Midbrain (tissue), 1 donor: Measurements from ENCODE around the gene HBEGF.
A peak's percentile ranks its signal among the peaks of the same experiment; 100 is the strongest.

Experiments used
- DNase-seq: peaks from one replicate; lab custom pipeline; 2025; lab: John Stamatoyannopoulos, UW

Gene HBEGF

DNA sequence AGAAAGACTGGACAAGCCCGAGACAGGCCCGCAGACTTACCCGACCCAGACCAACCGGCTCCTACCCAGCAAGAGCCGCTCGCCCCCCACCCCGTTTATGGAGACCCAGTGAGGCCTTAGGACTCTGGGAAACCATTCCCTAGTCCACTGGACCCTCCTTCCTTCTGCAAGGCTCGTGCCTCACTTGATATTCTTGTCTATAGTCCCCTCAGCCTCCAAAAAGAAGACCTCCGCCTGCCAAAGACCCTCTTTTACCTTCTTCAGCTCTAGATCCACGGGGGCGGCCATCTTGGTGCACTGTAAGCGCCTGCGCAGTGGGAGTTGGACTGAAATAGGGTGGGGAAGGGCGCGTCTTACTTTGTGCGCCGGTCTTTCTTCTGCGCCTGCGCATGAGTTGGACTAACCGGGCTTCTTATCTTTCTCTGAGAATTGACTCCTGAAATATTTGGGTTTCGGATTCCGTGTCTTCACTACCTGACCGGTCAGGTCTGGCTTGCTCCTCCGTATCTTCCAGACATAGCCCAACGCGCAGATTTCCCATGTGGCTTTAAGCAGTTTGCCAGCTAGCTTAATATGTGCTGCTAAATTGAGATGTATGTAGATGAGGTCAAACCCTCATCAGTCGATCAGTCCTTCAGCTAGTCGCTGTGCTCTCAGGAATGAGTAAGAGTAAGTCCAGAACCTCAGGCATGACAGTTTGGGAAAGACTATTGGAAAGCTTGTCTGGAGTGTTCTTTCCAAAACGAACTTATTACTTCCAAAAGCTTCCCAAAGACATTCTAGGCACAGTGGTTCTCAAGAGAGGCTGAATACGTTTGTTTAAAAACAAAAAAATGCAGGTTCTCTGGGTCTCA, 43.4 kb downstream of the HBEGF start, which contains the start of gene PFDN1:
Gene PFDN1, minus strand, starts transcription at position 316 of the 854 bp plus-strand sequence. Its CDS starts 28 bp downstream, at position 288.
- DNase-seq = peak; percentile 94

DNA sequence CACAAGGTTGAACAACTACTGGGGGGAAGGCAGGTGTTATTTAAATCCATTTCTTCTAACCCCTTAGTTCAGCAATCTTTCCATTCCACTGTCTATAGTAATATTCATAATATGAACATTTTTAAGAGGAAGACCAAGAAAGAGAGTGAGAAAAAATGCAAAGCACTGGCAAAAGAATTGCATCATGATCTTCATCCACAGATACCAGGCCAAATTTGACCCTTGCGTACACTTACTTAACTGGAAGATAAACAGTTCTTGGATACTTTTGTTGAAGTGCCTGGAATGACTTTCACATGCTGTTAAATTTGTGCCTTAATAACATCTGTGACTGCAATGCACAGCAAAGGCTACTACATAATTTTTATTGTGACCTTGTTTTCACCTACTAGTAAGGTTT, 45.3 kb downstream of the HBEGF start:
- DNase-seq = no peak

DNA sequence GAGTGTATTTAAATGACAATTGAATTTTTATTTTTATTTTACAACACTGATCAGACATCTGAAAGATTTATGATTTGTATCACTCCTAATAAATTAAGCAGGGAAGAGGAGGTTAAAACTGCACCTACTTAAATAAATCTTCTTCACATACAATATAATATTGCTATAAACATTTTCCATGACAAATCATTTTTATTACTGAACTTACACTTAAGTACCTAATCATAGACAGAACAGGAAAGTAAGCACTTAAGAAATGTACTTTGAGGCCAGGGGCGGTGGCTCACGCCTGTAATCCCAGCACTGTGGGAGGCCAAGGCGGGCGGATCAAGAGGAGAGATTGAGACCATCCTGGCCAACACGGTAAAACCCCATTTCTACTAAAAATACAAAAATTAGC, 47.3 kb downstream of the HBEGF start:
- DNase-seq = no peak

DNA sequence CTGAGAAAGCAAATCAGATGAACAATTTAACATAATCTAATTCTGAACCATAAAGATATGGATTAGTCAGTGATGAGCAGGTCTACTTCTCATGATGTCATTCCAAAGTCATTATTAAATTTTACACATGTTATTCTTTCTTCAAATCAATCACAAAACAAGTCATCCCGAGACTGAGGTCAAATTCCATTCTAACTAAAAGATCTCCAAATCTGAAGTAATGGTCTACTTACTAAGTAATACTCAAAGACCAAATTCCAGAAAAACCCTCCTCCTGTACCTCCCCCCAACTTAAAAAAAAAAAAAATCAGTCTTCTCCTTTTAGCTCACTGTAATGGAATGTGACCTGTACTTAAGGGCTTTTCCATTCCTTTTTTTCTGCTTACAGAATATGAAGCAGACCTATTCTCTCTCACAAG, 48.2 kb downstream of the HBEGF start:
- no peak for DNase-seq

DNA sequence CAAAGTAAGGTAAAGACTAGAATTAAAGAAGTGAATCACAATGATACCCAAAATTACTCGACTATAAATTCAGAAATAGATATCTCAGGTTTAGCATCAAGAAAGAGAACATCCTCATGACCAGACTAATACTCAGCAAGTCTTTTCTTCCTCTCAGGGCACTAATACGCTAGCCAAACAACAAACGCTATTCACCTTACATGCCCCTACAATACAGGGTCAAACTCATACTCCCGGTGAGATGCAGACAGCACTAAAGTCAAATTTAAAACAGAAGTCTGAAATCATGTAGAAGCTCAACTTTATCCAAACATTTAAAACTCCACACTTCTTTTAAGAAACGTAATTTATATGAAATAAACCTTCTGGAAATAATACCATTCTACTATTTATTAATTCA, 49.1 kb downstream of the HBEGF start:
- DNase-seq = no peak

DNA sequence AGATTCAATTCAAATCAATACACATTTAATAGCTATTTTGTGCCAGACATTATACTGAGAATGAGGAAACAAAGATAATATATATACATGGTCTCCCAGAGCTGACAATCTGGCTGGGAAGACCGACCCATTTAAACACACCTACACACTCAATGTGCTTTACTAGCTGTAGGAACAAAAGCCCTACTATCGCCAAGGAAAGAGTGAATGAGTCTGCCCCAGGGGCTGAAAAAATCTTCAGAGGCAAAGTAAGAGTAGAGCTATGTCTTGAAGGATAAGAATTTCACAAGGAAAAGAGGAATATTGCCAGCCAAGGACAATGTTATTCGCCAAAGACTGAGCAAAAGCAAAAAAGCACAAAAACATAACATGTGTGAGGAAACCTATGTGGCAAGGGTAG, 50.1 kb downstream of the HBEGF start:
- DNase-seq = no peak

DNA sequence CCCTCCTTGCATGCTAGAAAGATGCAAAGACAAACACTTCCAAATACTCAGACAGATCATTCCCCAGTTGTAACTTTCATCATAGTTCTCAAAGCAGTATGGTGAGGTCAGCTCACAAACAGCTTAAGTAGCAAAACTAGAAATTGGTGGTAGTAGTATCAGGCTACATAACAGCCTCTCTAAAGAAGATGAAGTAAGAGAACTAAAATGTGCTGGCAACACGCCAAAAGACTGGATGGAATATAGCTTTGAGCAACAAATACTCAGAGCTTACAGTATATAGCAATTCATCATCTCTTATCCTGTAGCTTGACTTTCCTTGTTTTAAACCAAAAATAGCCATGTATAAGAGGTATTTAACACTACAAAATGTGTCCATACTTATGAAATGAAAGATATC, 51.0 kb downstream of the HBEGF start:
- no peak for DNase-seq

DNA sequence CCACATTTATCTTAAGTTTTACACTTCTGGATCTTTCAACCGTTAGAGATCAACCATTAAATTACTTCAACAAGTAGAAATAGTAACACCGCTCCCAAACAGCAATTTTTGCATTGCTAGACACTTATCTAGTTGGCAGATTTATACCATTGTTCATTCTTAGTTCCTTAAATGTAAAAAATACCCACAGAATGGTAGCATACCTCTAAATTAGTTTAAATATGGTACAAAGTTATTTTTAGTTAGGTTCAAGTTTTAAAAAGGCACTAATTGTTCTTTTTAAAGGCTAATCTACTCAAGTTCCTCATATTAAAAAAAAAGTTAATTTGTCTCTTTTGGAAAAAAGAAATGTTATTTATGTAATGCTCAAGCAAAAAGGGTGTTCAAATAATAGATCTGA, 51.6 kb downstream of the HBEGF start:
- no peak for DNase-seq

DNA sequence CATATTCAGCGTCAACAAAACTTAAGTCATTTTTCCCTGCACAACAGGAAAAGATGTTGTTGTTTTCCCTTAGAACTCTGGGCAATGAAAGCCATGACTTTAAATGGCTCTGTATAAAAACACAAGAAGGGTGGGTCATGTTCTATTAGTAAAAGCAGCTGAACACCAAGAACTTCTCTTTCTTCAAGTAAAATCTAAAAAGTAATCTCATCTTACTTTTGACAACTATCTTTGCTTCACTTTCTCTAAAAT, 52.6 kb downstream of the HBEGF start:
- DNase-seq = no peak

DNA sequence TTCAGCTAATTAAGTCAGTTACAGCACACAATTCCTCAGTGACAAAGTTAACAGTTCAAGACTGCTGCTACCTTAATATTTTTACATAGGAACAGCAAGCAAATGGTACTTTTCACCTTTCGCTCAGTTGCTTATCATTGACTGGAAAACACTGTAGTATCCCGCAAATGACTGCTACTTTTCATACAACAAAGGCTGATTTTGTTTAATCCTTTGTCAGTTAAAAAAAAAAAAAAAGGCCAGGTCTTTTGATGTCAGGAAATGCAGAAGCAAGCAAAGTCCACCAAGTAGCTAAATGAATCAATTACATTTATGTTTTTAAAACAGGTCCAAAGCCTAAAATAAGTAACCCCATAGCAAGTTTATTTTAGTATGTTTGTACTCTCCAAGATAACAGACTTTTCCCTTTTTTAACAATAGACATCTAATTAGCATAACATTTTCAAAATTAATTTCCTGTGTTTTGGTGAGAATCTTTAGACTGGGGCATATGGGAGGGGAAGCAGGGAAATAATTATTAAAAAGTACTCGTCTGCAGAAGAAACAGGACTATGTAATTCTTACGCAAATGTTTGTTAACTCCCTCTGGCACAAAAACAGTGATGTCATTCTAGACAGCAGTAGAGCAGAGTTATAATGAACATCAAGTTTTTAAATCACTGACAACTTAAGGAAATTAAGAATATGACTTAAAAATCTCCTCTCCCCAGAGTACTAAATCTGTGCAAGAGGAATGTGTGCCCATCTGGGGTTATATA, 53.1 kb downstream of the HBEGF start:
- no peak for DNase-seq

DNA sequence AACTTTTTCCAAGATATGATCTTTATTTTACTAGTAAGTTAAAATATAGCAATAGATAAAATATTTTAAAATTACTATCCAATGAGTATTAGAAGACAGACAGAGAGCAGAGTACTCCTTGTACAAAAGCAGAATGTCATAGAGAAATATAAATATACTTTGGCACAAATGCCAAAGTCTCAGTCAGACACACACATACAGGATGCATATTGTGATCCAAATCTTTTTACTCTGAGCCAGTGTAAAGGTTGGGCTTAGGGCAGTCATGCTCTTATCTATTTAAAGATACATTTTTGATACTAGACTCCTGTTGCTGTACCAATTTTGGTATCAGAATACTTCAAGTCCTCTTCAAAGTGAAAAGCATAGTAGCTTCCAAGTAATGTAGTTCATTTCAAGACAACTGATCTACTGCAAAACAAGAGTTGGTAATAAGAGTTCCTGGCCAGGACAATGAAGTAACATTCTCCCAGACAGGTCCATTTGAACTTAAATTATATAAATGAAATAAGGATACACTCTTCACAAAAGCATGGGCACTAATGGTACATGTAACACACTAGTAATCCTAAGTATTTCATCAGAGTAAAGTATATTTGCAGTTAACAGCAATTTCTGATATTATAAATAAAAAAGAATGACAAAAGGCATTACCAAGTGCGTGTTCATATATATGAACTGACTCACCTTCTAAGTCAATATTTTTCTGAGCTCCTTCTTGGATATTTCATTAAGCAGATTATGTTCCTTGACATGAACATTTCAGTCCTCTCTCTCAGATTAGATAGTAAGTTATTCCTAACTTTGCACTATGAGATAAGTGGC, 54.0 kb downstream of the HBEGF start:
- no peak for DNase-seq

DNA sequence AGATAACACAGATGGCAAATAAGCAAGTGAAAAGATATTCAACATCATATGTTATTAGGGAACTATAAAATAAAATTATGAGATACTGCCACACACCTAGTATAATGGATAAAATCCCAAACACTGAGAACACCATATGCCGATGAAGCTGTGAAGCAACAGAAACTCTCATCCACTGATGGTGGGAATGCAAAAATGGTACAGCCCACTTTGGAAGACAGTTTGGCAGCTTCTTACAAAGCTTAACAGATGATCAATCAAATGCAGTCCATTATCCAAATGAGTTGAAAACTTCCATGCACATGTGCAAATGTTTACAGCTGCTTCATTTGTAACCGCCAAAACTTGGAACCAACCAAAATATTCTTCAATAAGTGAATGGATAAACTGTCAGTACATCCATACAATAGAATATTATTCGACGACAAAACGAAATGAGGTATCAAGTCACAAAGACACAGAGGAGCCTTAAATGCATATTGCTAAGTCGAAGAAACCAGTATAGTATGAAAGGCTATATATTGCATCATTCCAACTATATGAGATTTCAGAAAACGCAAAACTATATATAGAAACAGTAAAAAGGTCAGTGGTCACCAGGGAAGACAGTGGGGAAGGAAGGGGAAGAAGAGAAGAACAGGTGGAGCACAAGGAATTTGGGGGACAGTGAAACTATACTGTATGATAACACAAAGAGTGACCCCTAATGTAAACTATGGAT, 58.4 kb downstream of the HBEGF start:
- DNase-seq = no peak

DNA sequence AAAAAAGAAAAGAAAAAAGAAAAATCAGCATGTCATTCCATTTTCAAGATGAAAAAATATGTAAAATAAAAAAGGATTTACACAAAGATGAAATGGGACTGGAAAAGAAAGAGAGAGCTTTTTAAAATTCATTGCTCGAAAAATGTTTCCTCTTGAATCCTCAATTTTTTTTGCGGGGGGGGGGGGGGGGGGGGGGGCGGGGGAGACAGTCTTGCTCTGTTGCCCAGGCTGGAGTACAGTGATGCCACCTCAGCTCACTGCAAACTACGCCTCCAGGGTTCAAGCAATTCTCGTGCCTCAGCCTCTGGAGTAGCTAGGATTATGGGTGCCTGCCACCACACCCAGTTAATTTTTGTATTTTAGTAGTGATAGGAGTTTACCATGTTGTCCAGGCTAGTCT, 60.0 kb downstream of the HBEGF start:
- no peak for DNase-seq

DNA sequence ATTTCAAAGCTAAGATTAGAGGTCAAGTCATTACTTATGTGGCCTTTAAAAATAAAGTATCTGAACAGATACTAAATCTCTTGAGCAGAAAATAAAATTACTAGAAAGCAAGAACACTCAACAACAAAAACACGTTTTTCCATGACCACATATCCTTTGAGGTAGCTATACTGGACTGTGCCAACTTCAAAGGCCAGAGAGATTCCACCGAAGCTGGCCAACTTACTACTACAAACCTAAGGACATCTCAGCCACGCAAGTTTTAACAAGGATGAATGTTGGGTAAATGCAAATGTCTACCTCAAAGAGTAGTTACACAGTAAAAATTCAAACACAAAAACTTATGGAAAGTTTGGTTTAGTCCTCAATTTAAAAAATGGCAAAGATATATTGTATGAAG, 62.4 kb downstream of the HBEGF start:
- DNase-seq = no peak
